Vagina (tissue), 2 donors: ENCODE measurements around the gene ADCY5.

Experiments
- POLR2A ChIP-seq, 2 donors: fragments of 450-650 bp; IDR thresholded peaks; one replicate each; pipeline ENCODE4 v1.6.1; 2017; ENCODE audit warnings: antibody characterized with exemption in 2 of 2, mild to moderate bottlenecking in 2 of 2, moderate library complexity in 2 of 2
- TF ChIP-seq, protein P1 (sequence below), 3 experiments: fragments of 450-650 bp in 2 of 3; fragments of 200-600 bp in 1 of 3; sonication (generic) in 1 of 3; IDR thresholded peaks; one replicate each; pipeline ENCODE4 v1.5.1; 2017 to 2019; ENCODE audit warnings: antibody characterized with exemption in 3 of 3, mild to moderate bottlenecking in 2 of 3, moderate library complexity in 2 of 3

DNA sequence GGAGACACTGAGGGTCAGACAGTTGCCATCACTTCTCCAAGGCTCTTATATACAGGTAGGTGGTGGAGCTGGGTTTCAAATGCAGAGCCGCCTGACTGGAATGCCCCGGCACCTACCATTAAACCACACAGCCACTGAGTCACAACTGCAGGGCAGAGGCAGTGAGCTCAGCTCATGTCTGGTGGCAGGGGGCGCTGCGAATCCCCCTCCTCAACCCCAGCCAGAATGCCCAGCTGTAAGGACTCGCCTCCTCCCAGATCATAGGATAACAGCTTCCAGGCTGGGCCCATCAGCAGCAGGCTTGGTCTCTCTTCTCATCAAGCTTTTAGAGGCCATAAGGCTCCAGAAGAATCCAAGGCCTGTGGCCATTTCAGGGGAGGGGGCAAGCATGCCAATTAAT lies 26.4 kb downstream of the ADCY5 start:
- TF ChIP-seq, protein P1, sequence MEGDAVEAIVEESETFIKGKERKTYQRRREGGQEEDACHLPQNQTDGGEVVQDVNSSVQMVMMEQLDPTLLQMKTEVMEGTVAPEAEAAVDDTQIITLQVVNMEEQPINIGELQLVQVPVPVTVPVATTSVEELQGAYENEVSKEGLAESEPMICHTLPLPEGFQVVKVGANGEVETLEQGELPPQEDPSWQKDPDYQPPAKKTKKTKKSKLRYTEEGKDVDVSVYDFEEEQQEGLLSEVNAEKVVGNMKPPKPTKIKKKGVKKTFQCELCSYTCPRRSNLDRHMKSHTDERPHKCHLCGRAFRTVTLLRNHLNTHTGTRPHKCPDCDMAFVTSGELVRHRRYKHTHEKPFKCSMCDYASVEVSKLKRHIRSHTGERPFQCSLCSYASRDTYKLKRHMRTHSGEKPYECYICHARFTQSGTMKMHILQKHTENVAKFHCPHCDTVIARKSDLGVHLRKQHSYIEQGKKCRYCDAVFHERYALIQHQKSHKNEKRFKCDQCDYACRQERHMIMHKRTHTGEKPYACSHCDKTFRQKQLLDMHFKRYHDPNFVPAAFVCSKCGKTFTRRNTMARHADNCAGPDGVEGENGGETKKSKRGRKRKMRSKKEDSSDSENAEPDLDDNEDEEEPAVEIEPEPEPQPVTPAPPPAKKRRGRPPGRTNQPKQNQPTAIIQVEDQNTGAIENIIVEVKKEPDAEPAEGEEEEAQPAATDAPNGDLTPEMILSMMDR (IDR thresholded peaks at IDR 0.05) = no peak
- no peak for TF ChIP-seq POLR2A (IDR thresholded peaks at IDR 0.05)
